ENCODE data around the gene SH2D6.

GRCh38 chr2:85438201-85439024 lies 19.9 kb downstream of the SH2D6 start:
- TF ChIP-seq CTCF (IDR thresholded peaks at IDR 0.05) (no peak), ZFX (IDR thresholded peaks at IDR 0.05; ENCODE audit: borderline replicate concordance) (no peak)

Data from 22Rv1 (cell line).